Activated T-helper 1 cell treated with anti-CD3 and anti-CD28 coated beads, Interleukin-2, amount 50 U/mL, for 16 hours (primary cell): ENCODE data around the gene CIART.
A peak's percentile ranks its signal among the peaks of the same experiment; 100 is the strongest.
"Not testable (repeated sequence)": the region's sequence is repeated elsewhere in the genome, so short reads cannot be mapped to it uniquely, and the experiment has no call there.

Source experiments
- DNase-seq, 2 donors: peaks; one replicate each; pipeline ENCODE4 v3.0.0-alpha.2; 2020; ENCODE audit warnings: low read depth in 1 of 2, low spot score in 1 of 2

The CIART gene, protein sequence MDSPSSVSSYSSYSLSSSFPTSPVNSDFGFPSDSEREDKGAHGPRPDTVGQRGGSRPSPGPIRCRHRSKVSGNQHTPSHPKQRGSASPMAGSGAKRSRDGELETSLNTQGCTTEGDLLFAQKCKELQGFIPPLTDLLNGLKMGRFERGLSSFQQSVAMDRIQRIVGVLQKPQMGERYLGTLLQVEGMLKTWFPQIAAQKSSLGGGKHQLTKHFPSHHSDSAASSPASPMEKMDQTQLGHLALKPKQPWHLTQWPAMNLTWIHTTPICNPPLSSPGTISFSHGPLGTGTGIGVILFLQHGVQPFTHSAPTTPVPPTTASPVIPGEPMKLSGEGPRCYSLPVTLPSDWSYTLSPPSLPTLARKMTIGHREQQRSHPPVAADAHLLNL

DNA sequence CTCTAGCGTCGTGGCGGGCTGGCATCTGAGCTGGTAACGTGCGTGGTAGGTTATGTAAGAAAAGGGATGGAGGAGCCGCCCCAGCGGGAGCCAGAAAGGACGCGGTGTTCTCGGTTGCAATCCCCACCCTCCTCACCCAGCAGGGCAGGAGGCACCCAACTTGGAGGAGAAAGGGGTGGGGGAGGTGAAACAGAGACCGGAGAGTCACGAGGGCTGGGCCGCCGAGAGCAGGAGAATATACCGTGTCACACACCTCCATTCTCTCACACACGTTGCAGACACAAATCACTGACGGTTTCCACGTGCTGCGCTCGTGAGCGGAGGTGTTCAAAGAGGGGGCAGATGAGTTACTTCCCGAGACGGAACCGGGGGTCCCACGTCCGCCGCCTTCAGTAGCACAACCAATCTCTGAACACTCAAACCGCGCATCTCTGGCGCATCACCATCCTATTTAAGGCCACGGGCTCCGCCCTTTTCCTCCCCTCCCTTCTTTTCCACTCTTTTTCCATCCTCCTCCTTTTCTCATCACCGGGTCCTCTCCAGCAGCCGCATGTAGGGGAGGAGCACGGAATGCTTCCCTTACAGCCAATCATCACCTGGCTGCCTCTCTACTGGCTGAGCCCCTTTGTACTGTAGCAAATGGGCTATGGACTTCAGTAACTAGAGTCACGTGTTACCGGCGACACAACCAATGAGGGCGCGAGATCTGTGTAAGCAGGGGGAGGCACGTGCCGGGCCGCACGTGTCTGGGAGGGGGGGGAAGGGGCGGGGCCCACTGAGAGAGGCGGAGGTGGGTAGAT is at the start of gene CIART:
TSS of gene CIART (plus strand) at position 797 of the 800 bp plus-strand sequence. CDS start 714 bp downstream, outside the sequence.
- peak; percentile 44 to 66 for DNase-seq

DNA sequence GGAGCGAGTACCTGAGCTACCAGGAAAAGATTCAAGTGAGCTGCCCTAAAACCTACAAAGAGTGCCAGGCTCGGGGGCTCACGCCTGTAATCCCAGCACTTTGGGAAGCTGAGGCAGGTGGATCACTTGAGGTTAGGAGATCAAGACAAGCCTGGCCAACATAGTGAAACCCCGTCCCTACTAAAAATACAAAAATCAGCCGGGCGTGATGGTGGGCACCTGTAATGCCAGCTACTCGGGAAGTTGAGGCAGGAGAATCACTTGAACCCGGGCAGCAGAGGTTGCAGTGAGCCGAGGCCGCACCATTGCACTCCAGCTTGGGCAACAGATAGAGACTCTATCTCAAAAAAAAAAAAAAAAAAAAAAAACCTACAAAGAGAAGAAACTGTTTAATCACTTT is 49.4 kb upstream of the CIART start:
- DNase-seq = not testable (repeated sequence)

DNA sequence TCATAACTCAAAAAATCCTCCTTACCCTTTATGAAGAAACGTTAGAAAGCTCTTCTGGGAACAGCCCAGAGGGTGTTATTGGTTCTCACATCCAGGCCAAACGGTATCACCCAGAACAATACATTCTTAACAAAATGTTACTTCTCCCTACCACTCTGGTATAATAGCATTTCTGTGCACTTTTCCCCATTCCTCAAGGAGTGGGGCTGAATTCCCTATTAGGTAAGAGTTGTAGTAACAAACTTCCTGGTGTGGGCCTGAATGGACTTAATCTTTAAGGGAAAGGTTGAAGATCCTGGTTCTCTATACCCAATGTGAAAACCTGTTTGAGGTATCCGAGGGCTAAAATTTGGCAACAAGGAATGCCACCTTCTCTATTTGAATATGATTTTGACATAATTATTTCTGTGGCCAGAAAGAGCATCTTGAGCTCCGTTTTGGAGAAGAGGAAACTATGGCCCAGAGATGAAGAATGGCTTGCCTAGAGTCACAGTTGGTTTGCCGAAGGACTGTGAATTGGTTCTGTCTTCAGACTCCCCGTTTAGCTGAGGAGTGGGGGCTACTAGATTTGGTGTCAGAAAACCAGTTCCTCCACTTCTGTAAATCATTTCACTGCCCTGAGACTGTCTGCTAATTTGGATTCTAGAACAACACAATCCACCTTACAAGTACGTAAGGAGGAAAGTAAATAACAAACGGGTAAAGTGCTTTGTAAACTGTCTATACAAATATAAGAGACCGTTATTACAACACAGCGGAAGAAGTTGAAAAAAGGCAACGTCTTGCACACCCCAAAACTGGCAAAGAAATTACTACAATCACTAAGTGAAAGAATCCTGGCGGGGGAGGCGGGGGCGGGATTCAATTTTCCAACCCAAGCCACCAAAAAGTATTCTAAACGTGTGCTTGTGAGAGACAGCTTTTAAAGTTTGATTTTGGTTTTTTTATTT is 48.7 kb upstream of the CIART start:
- DNase-seq = peak in 1 of 2 donors; percentile 15

DNA sequence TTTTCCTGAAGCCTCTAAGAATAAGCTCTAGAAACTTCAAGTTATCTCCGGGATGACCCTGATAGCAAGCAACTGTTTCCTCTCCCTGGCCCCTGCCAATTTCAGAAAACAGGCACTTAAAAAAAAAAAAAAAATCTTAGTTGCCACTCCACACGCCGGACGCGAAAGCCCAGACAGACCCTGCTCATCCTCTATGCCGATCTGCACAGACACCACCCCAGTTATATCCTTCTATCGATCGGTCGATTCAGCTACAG is 48.1 kb upstream of the CIART start:
- no peak for DNase-seq

DNA sequence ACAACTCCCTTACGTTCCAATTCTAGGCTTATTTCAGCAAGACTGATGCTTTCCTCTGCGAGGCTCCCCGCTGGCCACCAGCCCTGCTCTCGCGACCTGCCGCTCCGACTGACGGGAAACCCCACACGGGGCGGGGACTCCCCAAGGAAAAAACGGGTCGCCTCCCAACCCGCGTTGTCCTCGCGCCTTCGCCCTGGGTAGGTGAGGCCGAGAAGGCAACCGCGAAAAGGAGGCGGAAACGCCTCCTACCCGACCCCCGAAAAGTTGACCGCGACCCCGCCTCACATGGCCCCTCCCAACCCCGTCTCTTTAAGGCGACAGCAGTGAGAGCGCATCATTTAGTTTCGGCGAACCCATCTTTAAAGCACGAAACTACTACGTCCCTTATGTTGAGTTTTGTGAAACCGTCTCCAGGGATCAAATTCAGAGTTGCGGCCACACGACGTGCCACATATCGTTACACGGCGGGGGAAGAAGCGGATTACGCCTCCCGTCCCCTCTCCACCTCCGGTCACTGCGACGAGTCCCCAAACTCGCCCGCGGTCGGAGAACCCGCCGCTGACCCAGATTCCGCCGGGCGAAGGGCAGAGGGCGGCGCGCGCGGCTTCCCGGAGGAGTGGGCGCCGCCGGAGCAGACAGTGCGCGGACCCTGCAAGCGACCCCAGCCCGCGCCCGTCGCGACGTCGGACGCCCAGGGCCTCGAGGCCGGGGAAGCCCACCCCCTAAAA is 47.6 kb upstream of the CIART start:
- DNase-seq = peak; percentile 72 to 84

DNA sequence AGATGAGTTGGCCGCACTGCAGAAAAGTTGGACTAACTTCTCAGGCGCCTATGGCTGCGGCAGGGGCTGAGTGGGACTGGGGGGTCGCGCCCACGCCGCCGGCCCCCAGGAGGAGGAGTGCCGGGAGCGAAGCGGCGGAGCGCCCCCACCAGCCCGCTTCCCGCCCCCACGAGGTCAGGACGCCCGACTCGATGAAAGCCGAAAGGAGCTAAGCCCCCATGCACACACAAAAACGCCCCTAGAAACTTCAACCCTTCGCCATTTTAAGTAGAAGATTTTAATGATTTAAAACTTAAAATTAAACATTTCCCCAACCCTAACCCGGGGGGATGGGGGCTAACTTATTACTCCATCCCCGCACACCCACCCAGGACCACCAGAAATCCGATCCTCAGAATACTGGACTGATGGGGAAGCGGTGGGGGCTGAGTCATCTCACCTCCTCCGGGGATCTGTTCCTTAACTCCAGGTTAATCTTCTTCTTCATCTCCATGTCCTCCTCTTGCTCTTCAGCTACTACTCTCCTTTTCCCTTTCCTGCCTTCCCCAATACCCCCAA is 47.0 kb upstream of the CIART start:
- peak in 1 of 2 donors; percentile 19 for DNase-seq

DNA sequence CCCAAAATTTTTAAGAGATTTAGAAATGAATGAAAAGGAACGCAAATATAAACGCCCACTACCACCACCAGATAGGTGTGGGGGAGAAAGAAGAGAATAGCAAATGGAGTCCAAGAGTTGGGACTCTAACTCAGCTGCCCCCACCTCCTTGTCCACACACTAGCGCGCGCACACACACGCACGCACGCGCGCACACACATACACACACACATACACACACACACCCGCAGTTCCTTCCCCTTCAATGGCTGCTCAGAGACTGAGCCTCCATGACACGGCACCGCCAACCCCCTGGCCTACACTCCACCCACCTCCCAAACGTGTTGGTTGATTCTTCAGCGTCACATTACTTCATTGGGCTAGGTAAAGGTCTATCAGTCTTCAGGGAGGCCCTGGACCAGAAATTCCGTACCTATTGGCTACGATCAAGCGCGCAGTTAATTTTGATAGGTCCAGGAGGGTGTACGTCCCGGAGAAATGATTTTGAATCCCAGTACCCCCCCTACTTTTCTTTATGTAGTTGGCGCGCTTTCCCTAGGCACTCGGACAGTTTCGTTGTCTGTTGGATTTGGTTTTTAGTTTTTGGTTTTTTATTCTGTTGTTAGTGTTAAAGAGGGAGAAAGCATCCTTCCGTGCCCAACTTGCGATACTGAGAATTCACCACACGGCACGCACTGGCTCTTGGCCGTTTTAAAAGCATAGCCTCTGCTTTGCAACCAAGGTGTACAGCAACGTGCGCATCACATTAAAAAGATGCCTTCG is 46.3 kb upstream of the CIART start, which contains the start of gene ANP32E:
TSS of gene ANP32E (minus strand) at position 261 of the 762 bp plus-strand sequence. CDS start 326 bp downstream, outside the sequence.
- peak; percentile 84 to 86 for DNase-seq

DNA sequence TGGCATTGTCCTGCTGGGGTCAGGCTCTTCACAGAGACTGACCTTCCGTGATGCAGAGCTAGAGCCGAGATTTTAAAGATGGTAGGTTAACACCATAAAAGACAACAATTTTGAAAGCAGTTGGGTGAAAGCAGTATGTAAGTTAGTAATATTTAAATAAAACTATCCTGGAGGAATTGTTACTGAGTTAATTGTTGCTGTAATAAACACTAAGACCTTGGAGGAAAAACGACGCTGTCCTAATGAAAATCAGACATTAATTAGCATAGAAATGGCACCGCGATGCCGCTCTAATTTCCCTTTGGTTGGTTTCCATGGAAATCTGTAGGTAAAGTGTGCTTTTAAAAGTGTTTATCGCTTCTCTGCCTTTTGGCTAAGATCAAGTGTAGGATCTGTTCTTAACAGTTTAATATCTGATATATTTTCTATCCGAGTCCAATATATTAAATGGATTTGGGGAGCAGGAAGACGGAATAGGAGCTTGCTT is 45.7 kb upstream of the CIART start:
- DNase-seq = no peak

DNA sequence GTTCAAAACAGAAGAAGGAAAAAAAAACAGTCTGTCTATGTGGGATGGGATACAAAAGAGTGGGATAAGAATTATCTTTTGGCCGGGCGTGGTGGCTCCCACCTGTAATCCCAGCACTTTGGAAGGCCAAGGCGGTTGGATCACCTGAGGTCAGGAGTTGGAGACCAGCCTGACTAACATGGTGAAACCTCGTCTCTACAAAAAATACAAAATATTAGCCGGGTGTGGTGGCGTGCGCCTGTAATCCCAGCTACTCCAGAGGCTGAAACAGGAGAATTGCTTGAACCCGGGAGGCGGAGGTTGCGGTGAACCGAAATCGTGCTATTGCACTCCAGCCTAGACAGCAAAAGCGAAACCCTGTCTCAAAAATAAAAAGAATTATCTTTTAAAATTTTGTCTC is 45.2 kb upstream of the CIART start:
- not testable (repeated sequence) for DNase-seq

DNA sequence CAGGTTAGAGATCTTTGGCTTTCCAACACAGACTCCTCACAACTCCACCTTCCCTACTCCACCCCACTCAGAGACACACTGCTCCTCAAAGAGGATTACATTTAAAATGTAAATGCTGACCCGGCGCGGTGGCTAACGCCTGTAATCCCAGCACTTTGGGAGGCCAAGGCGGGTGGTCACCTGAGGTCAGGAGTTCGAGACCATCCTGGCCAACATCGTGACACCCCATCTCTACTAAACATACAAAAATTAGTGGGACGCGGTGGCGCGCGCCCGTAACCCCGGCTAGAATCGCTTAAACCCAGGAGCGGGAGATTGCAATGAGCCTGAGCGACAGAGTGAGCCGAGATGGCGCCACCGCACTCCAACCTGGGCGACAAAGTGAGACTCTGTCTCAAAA is 44.6 kb upstream of the CIART start:
- DNase-seq = no peak

DNA sequence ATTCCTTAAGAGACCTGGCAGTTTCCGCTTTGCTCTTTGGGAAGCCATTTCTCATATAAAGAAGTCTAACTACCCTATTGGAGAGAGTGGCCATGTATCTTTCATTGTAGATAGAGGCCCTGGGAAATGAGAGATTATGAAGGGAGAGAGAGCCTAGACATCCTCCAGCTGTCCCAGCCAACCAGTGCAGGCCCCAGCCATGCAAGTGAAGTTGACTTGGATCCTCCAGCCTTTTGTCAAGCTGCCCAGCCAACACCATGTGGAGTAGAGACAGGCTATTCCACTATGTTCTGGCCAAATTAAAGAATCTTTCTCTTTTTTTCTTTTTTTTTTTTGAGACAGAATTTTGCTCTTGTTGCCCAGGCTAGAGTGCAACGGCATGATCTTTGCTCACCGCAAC is 39.4 kb upstream of the CIART start:
- DNase-seq = no peak

DNA sequence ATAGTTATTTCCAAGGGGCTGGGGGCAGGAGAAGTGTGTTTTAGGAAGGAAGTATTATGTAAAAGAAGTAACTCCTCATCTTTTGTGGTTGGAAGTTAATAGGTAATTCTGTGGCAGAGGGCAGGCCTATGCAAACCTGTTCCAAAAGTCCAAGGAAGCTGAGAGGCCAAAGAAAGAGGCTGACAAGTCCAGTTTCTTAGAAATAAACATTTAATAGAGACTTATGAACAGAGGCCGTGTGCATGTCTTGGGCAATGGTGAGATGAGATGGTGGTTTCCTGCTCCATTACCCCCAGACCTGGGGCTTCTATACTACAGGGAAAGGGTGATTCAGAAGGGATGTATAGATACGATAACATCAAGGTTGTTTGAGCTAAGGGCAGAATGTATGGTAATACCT is 32.4 kb upstream of the CIART start:
- DNase-seq = no peak

DNA sequence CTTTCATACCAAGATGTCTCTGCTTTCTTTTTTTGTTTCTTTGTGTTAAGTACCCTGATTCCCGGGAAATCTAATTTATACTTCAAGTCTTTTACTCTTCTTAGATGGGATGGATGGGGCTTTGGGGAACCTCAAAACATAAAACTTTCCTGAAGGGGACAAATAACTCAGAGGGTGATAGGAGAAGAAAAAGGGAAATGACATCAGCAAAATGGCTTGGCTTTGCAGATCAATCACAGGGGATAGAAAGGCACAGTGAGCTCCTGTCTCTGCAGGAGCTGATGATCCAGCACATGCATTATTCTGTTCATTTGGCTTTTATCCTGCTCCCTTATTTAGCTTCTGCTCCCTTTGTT is 26.2 kb upstream of the CIART start:
- DNase-seq = no peak

DNA sequence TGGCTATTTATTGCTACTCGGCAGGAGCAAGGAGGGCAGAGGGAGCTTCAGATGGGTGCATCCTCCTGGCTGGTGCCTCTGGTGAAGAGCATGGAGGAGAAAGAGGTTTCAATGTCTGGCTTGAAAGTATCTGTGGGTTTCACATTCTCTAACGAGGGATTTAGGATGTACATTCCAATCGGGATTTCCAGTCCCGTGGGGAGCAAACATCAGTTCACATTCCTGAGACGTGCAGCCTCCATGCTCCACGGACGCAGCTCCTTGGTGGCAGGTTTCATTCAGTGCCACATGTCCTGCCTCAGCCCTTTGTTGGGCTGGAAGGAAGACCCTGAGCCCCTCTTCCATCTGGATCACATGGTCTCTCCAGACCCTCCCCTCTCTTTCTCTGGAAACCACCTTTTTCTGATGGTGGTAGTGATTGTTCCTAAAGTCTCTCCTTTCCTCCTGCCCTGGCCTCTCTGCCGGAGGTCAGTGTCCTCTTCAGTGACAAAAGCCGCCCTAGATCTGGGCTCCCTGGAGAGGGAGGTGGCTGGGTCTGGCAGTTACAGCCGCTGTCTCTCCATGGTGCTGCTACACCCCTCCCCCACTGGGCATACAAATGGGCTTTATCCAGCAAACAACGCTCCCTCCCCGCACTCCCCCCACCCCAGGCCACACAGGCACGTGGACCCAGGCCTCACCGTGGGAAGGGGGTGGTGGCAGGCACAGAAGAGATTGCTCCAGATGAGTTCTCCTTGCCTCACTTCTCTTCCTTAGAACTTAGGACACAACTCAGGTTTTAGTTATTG is 25.6 kb upstream of the CIART start:
- no peak for DNase-seq

DNA sequence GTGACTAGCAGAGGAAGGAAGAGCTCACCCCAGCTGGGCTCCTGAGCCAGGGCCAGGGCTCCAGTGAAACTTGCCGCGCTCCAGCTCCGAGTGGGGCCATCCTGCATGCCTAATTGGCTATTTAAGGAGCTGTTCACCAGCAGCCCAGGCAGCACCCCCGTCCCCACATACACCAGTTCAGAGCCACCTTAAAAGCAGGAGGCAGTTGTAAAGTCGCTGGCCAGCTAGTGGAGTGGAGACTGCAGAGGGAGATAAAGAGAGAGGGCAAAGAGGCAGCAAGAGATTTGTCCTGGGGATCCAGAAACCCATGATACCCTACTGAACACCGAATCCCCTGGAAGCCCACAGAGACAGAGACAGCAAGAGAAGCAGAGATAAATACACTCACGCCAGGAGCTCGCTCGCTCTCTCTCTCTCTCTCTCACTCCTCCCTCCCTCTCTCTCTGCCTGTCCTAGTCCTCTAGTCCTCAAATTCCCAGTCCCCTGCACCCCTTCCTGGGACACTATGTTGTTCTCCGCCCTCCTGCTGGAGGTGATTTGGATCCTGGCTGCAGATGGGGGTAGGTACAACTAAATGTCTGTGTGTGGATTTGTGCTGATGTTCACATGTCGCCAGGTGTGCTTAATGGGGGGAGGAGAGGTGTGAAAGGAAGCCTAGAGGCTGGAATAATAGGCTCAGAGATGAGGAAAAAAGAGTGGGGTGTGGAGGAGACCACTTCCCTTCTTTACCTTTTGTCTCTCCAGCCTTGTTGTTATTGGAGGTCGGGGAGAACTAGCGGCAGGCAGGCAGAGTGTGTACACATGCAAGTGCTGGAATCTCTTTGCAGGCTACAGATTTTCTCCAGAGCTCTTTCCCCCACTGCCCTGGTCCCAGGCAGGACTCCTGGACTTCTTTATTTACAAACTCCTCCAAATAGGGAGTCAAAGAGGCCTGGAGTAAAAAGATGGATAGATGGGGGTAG is 24.4 kb upstream of the CIART start, which contains the start of gene CA14:
TSS of gene CA14 (plus strand) at position 151 of the 962 bp plus-strand sequence. CDS start at position 506, 355 bp downstream.
- DNase-seq = no peak

DNA sequence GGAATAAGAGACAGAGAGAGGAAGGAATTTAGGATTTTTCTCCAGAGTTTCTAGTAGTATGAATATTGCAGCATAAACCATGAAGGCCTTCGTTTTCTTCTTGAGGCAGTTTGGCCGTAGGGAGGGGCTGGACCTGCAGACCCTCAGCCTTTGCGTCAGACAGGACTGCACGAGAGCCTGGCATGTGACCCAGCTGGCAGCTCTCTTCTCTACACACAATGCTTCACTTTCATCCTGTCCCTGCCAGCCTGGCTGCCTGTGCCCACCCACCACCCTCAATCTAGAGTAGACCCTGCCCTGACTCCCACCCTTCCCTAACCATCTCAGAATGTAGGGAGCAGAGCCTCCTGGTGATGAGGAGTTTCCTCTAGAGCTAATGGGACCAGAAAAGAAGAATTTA is 23.1 kb upstream of the CIART start:
- no peak for DNase-seq
